Activated CD8-positive, alpha-beta T cell treated with anti-CD3 and anti-CD28 coated beads for 36 hours (primary cell): ENCODE data around the gene TMA7B. TPM values are rescaled to one million over a fixed set of nuclear protein-coding genes. Genes with fewer than 3 reads are reported as not detected.

Source experiments
- ATAC-seq: fragments of 200-7000 bp; cut with Tn5 transposase; one replicate; pipeline ENCODE4 v1.10.0; 2021; ENCODE audit warnings: mild to moderate bottlenecking, moderate library complexity
- CTCF ChIA-PET: fragments of 350-600 bp; sonication (Branson Sonifier 250); formaldehyde crosslinking; loops from one replicate; lab custom pipeline; 2021; ENCODE audit warnings: antibody characterized with exemption; lab: Charles Lee
- POLR2A ChIA-PET: fragments of 350-600 bp; sonication (Branson Sonifier 250); formaldehyde crosslinking; loops from one replicate; lab custom pipeline; 2021; ENCODE audit warnings: antibody characterized with exemption; lab: Charles Lee
- DNase-seq: peaks from one replicate; pipeline ENCODE4 v3.0.0-alpha.2; 2020
- H3K27ac Mint-ChIP-seq: one replicate; pipeline ENCODE4 v1.8.0; 2021; ENCODE audit warnings: mild to moderate bottlenecking, mixed read lengths
- H3K27me3 Mint-ChIP-seq: one replicate; pipeline ENCODE4 v1.8.0; 2021; ENCODE audit warnings: mixed read lengths
- H3K36me3 Mint-ChIP-seq: one replicate; pipeline ENCODE4 v1.8.0; 2021; ENCODE audit warnings: low read depth, mixed read lengths
- H3K4me1 Mint-ChIP-seq: one replicate; pipeline ENCODE4 v1.8.0; 2021; ENCODE audit warnings: low read depth, mixed read lengths
- H3K4me3 Mint-ChIP-seq: one replicate; pipeline ENCODE4 v1.8.0; 2021; ENCODE audit warnings: mild to moderate bottlenecking, moderate library complexity, mixed read lengths
- H3K9me3 Mint-ChIP-seq: one replicate; pipeline ENCODE4 v1.8.0; 2021; ENCODE audit warnings: mixed read lengths
- intact Hi-C: fragments of 100-400 bp; cut with micrococcal nuclease; formaldehyde crosslinking; loops from one replicate; pipeline ENCODE4 v1.10.0; 2022
- total RNA-seq, 2 experiments: library from RNA; stranded (reverse); gene quantifications; one replicate each; pipeline ENCODE4 v1.2.3, GENCODE V29; 2021
- TF ChIP-seq, protein P1 (sequence below): fragments of 200-600 bp; IDR thresholded peaks from one replicate; pipeline ENCODE4 v1.8.0; 2022; ENCODE audit warnings: antibody characterized with exemption, mild to moderate bottlenecking

TMA7B gene
- total RNA-seq, 2 experiments from 2014 or later, result 2.2 to 2.3 TPM

DNA sequence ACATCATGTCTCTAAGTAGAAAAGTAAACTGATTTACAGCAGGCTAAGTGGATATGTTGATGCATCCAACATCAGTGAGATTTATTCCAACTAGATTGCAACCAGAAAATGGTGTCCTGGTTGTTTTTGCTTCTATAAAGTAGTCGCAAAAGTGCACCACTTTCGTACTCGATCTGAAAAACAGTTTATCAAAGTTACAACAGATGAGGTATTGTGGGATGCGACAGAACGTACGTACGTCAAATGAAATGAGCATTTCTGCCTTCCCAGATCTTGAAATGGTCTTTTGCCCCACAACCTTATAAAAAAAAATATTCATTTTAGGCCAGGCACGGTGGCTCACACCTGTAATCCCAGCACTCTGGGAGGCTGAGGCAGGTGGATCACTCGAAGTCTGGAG is 45.6 kb upstream of the TMA7B start:
- Mint-ChIP-seq H3K27ac (peak overlapping the region; percentile 92), H3K4me3 (peak overlapping the region; percentile 80), H3K36me3 (peaks cover 14% of the 10 kb centered on the region), H3K4me1 (peaks cover 80% of the 10 kb centered on the region), H3K27me3 (no peaks in the 10 kb centered on the region), H3K9me3 (no peaks in the 10 kb centered on the region)
- DNase-seq (no peak), ATAC-seq (no peak)
- ChIA-PET POLR2A (interaction anchor here (1.1 to 12.7 kb wide), 4 partner anchors 10 to 27 kb away, joined by 4 to 270 read pairs (median 12); no protein-coding TSS in a partner anchor), CTCF (interaction anchor here (1.1 to 11.2 kb wide), 5 partner anchors 9 to 28 kb away, joined by 3 to 130 read pairs (median 7); no protein-coding TSS in a partner anchor)
- intact Hi-C loops, result loop anchor here (5.0 kb wide), 1 partner anchor 382 kb away; the partner anchor contains the start of gene RPS19BP1
- TF ChIP-seq, protein P1, sequence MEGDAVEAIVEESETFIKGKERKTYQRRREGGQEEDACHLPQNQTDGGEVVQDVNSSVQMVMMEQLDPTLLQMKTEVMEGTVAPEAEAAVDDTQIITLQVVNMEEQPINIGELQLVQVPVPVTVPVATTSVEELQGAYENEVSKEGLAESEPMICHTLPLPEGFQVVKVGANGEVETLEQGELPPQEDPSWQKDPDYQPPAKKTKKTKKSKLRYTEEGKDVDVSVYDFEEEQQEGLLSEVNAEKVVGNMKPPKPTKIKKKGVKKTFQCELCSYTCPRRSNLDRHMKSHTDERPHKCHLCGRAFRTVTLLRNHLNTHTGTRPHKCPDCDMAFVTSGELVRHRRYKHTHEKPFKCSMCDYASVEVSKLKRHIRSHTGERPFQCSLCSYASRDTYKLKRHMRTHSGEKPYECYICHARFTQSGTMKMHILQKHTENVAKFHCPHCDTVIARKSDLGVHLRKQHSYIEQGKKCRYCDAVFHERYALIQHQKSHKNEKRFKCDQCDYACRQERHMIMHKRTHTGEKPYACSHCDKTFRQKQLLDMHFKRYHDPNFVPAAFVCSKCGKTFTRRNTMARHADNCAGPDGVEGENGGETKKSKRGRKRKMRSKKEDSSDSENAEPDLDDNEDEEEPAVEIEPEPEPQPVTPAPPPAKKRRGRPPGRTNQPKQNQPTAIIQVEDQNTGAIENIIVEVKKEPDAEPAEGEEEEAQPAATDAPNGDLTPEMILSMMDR, result no peak

DNA sequence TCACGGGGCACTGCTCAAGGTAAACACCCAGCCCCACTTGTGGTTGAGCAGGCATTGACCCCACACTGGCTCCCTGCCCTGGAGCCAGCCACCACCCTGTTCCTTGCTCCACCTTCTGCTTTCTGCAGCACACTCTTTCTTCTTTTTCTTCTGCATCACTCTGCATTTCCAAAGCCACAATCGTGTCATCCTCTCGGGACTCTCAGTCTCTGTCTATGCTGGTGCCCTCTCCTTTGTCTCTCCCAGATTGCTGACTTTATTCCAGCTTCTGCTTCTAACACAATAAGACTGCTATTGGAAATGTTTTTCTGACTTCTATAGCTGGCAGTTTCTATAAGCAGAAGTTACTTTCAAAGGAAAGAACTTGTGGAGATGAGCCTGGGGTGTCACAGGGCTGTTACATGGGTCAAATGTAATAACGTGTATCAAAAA is 44.9 kb upstream of the TMA7B start:
- TF ChIP-seq, protein P1, result no peak
- ATAC-seq, result no peak
- H3K4me3 Mint-ChIP-seq, result peak overlapping the region; percentile 80
- no peaks in the 10 kb centered on the region for H3K27me3 Mint-ChIP-seq
- no peak for DNase-seq
- ChIA-PET POLR2A (interaction anchor here (1.1 to 4.5 kb wide), 8 partner anchors 9 to 94 kb away, joined by 3 to 97 read pairs (median 12); partner anchors contain the start of gene GRAP2), CTCF (interaction anchor here (1.1 to 3.3 kb wide), 7 partner anchors 10 to 109 kb away, joined by 3 to 29 read pairs (median 5); no protein-coding TSS in a partner anchor)
- H3K4me1 Mint-ChIP-seq, result peaks cover 80% of the 10 kb centered on the region
- peak overlapping the region; percentile 92 for H3K27ac Mint-ChIP-seq
- H3K36me3 Mint-ChIP-seq, result peaks cover 14% of the 10 kb centered on the region
- intact Hi-C loops, result no loop called here
- H3K9me3 Mint-ChIP-seq, result no peaks in the 10 kb centered on the region

DNA sequence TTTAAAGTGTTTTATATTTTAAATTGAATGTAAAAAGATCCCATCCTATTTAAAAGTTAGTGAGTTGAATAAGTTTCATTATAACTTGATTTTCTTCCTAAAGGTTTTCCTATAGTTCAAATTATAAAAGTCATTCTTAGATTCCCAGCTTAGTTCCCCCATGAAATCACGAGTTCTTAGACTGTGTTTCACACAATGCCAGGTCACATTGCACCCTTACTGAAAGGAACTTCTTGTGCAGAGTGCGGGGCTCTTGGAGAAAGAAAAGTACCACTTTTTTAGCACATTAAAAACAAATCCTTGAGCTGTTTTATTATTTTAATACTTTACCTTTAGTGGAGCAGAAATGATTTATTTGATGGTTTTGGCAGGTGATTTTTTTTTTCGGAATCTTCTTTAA is 43.7 kb upstream of the TMA7B start:
- DNase-seq (no peak), ATAC-seq (no peak)
- Mint-ChIP-seq H3K36me3 (peaks cover 9% of the 10 kb centered on the region), H3K4me3 (peak overlapping the region; percentile 80), H3K9me3 (no peaks in the 10 kb centered on the region), H3K4me1 (peaks cover 82% of the 10 kb centered on the region), H3K27me3 (no peaks in the 10 kb centered on the region), H3K27ac (peak overlapping the region; percentile 92)
- TF ChIP-seq, protein P1, result no peak
- ChIA-PET POLR2A (interaction anchor here (0.8 to 4.5 kb wide), 10 partner anchors 10 to 394 kb away, joined by 3 to 97 read pairs (median 7); partner anchors contain the start of gene GRAP2), CTCF (interaction anchor here (1.0 to 3.7 kb wide), 9 partner anchors 11 to 108 kb away, joined by 3 to 29 read pairs (median 5); partner anchors contain the start of gene TMA7B)
- intact Hi-C loops, result no loop called here

DNA sequence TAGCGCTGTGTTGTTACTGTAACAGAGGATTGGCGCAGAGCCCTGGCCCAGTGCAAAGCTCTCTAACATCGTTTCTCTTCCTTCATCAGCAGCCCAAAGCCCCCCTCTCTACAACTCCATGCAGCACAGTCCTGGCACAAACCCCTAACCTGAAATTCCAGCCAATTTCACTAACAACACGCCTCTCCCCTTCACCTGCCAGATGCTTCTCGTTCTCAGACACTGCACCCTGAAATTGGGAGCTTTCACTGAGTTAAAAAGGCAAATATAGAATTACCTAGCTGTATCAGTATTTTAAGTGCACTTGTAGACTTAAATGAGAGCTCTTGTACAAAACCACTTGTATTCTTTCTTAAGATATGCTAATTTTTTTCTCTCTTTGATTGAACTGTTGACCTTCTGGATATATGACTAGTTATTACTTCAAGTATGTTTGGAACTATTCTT is 43.0 kb upstream of the TMA7B start:
- Mint-ChIP-seq H3K36me3 (peaks cover 13% of the 10 kb centered on the region), H3K27ac (peak overlapping the region; percentile 92), H3K27me3 (no peaks in the 10 kb centered on the region), H3K4me1 (peaks cover 80% of the 10 kb centered on the region), H3K9me3 (no peaks in the 10 kb centered on the region), H3K4me3 (peak overlapping the region; percentile 80)
- ChIA-PET POLR2A (interaction anchor here (0.8 to 4.5 kb wide), 11 partner anchors 10 to 394 kb away, joined by 3 to 97 read pairs (median 5); partner anchors contain the start of gene GRAP2), CTCF (interaction anchor here (1.1 to 3.7 kb wide), 8 partner anchors 9 to 107 kb away, joined by 3 to 29 read pairs (median 5); no protein-coding TSS in a partner anchor)
- ATAC-seq (no peak), DNase-seq (no peak)
- intact Hi-C loops, result no loop called here
- TF ChIP-seq, protein P1, result no peak
